Neural progenitor cell (in vitro differentiated cells): ENCODE measurements around the gene FHL3. TPM values are rescaled to one million over a fixed set of nuclear protein-coding genes. Genes with fewer than 3 reads are reported as not detected.

Source experiments
- DNase-seq: peaks from one replicate; pipeline ENCODE4 v3.0.0-alpha.2; 2016; ENCODE audit warnings: low spot score
- H2AFZ ChIP-seq: fragments of 200-600 bp; sonication (generic); replicated peaks from 2 replicates; pipeline ENCODE4 v1.6.1; 2016; ENCODE audit warnings: antibody characterized with exemption
- H3F3A ChIP-seq: fragments of 200-600 bp; sonication (generic); 2 replicates; pipeline ENCODE4 v1.6.1; 2016; ENCODE audit warnings: antibody characterized with exemption, low read depth
- H3K27ac ChIP-seq: fragments of 200-600 bp; sonication (generic); 2 replicates; pipeline ENCODE4 v1.5.1; 2016; ENCODE audit warnings: mild to moderate bottlenecking
- H3K27me3 ChIP-seq: fragments of 200-600 bp; sonication (generic); 2 replicates; pipeline ENCODE4 v1.6.1; 2016; ENCODE audit warnings: mild to moderate bottlenecking, moderate library complexity
- H3K36me3 ChIP-seq: fragments of 200-600 bp; sonication (generic); 2 replicates; pipeline ENCODE4 v1.5.1; 2016
- H3K4me1 ChIP-seq: fragments of 200-600 bp; sonication (generic); 2 replicates; pipeline ENCODE4 v1.6.1; 2016; ENCODE audit warnings: mixed run types
- H3K4me2 ChIP-seq: fragments of 200-600 bp; sonication (generic); 2 replicates; pipeline ENCODE4 v1.6.1; 2016
- H3K4me3 ChIP-seq: fragments of 200-600 bp; sonication (generic); 2 replicates; pipeline ENCODE4 v1.5.1; 2016
- H3K79me2 ChIP-seq: fragments of 200-600 bp; sonication (generic); 2 replicates; pipeline ENCODE4 v1.6.1; 2016; ENCODE audit warnings: low read depth
- H3K9ac ChIP-seq: fragments of 200-600 bp; sonication (generic); 2 replicates; pipeline ENCODE4 v1.6.1; 2016
- H3K9me3 ChIP-seq: fragments of 200-600 bp; sonication (generic); 2 replicates; pipeline ENCODE4 v1.5.1; 2016; ENCODE audit warnings: low read depth
- H4K20me1 ChIP-seq: fragments of 200-600 bp; sonication (generic); 2 replicates; pipeline ENCODE4 v1.6.1; 2016; ENCODE audit warnings: low read depth
- H3K27ac Mint-ChIP-seq: 3 replicates; pipeline ENCODE4 v1.8.0; 2021; ENCODE audit warnings: mixed read lengths
- H3K27me3 Mint-ChIP-seq: 2 replicates; pipeline ENCODE4 v1.8.0; 2022; ENCODE audit warnings: low read depth, mild to moderate bottlenecking, inconsistent platforms, moderate library complexity, mixed read lengths; ENCODE audit not compliant: insufficient read depth
- H3K36me3 Mint-ChIP-seq: 3 replicates; pipeline ENCODE4 v1.8.0; 2021; ENCODE audit warnings: mixed read lengths
- H3K4me1 Mint-ChIP-seq: 3 replicates; pipeline ENCODE4 v1.8.0; 2021; ENCODE audit warnings: mixed read lengths
- H3K4me3 Mint-ChIP-seq: 3 replicates; pipeline ENCODE4 v1.8.0; 2021; ENCODE audit warnings: mild to moderate bottlenecking, moderate library complexity, mixed read lengths
- H3K9me3 Mint-ChIP-seq: 3 replicates; pipeline ENCODE4 v1.8.0; 2020; ENCODE audit warnings: mixed read lengths
- EZH2 ChIP-seq: fragments of 200-600 bp; sonication (generic); IDR thresholded peaks from 2 replicates; pipeline ENCODE4 v1.6.1; 2017; ENCODE audit warnings: antibody characterized with exemption, mild to moderate bottlenecking, moderate library complexity
- EZH2phosphoT487 ChIP-seq: fragments of 200-600 bp; sonication (generic); IDR thresholded peaks from 2 replicates; pipeline ENCODE4 v1.6.1; 2017; ENCODE audit warnings: antibody characterized with exemption
- total RNA-seq: library from RNA; depleted of rRNA; stranded (reverse); fragments of >200 nt; gene quantifications from 2 replicates; pipeline ENCODE4 v1.2.3, GENCODE V29; 2015; ENCODE audit warnings: low replicate concordance
- TF ChIP-seq, protein P1 (sequence below): fragments of 200-600 bp; sonication (generic); IDR thresholded peaks from 2 replicates; pipeline ENCODE4 v1.5.1; 2017; ENCODE audit warnings: antibody characterized with exemption, mild to moderate bottlenecking

Gene FHL3
- total RNA-seq, 1 donor from 2014 or later, result 8.1 TPM

DNA sequence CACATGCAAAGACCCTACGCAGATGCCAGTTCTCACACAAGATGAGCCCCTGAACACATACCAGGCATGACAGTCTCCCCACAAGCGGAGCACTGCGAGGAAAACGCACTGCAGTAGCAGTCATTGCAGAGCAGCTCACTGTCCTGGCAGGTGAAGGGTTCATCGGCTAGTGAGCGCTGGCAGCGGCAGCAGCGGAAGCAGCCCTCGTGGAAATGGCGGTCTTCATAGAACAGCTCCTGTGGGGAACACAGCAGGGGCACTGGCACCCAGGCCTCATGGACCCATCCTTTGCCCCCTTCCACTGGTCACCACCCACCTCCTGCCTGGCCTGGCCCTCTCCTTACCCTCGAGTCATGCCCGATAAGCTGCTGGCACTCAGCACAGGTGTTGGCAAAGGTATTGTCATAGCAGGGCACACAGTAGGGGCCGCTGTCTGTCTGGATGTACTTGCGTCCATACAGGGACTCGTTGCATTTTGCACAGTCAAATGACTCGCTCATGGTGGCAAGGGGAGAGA, 6.3 kb downstream of the FHL3 start:
- H3K4me1 ChIP-seq, result peaks cover 29% of the 10 kb centered on the region
- H3K4me3 Mint-ChIP-seq, result peak overlapping the region; percentile 71
- H3K27me3 Mint-ChIP-seq, result peaks cover 4% of the 10 kb centered on the region
- TF ChIP-seq EZH2phosphoT487, result no peak
- TF ChIP-seq, protein P1, sequence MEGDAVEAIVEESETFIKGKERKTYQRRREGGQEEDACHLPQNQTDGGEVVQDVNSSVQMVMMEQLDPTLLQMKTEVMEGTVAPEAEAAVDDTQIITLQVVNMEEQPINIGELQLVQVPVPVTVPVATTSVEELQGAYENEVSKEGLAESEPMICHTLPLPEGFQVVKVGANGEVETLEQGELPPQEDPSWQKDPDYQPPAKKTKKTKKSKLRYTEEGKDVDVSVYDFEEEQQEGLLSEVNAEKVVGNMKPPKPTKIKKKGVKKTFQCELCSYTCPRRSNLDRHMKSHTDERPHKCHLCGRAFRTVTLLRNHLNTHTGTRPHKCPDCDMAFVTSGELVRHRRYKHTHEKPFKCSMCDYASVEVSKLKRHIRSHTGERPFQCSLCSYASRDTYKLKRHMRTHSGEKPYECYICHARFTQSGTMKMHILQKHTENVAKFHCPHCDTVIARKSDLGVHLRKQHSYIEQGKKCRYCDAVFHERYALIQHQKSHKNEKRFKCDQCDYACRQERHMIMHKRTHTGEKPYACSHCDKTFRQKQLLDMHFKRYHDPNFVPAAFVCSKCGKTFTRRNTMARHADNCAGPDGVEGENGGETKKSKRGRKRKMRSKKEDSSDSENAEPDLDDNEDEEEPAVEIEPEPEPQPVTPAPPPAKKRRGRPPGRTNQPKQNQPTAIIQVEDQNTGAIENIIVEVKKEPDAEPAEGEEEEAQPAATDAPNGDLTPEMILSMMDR, result no peak
- TF ChIP-seq EZH2, result no peak
- no peak overlapping the region for H2AFZ ChIP-seq
- no peak overlapping the region for H3K27ac ChIP-seq
- H3K36me3 Mint-ChIP-seq, result peaks cover 16% of the 10 kb centered on the region
- no peaks in the 10 kb centered on the region for H3K9me3 ChIP-seq
- no peak overlapping the region for H3K4me3 ChIP-seq
- H3K4me2 ChIP-seq, result no peak overlapping the region
- peaks cover 2% of the 10 kb centered on the region for H4K20me1 ChIP-seq
- no peaks in the 10 kb centered on the region for H3K9me3 Mint-ChIP-seq
- H3F3A ChIP-seq, result peaks cover 13% of the 10 kb centered on the region
- no peak for DNase-seq
- peak overlapping the region; percentile 93 for H3K27ac Mint-ChIP-seq
- peaks cover 43% of the 10 kb centered on the region for H3K4me1 Mint-ChIP-seq
- peaks cover 24% of the 10 kb centered on the region for H3K79me2 ChIP-seq
- H3K36me3 ChIP-seq, result no peaks in the 10 kb centered on the region
- no peak overlapping the region for H3K9ac ChIP-seq
- no peaks in the 10 kb centered on the region for H3K27me3 ChIP-seq

DNA sequence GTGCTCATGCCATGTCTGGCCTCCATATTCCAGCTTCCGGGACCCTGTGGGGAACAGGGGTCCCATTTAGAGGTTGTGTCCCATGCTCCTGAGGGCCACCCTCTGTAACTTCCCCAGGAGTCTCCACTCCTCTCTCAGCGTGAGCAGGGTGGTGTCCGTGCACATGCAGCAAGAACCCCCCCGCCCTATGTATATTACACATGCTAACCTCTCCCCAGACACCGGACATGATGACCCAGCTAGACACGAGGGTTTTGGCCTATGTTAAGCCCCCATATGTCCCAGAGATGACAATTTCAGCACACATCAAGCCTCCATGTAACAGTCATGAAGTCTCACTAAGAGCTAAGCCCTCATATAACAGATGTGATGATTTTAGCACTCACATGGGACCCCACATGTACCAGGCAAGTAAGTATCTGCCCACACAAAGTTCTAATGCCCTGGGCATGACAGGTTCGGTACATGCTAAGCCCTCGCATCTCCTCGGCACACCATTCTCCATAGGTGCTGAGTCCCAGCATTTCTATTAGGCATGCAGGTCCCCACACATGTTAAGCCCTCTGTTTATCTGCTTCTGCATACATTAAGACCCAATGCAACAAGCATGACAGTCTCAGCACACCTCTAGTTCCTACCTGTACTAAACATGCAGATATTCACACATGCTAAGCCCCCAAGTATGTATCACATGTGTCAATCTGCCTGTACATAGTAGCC, 7.1 kb downstream of the FHL3 start:
- no peak overlapping the region for H3K4me2 ChIP-seq
- H3F3A ChIP-seq, result peaks cover 13% of the 10 kb centered on the region
- no peaks in the 10 kb centered on the region for H4K20me1 ChIP-seq
- H2AFZ ChIP-seq, result no peak overlapping the region
- Mint-ChIP-seq H3K27me3 (peaks cover 4% of the 10 kb centered on the region), H3K4me3 (no peak overlapping the region), H3K36me3 (peaks cover 16% of the 10 kb centered on the region), H3K4me1 (peaks cover 36% of the 10 kb centered on the region), H3K27ac (no peak overlapping the region), H3K9me3 (no peaks in the 10 kb centered on the region)
- H3K27me3 ChIP-seq, result no peaks in the 10 kb centered on the region
- H3K79me2 ChIP-seq, result peaks cover 17% of the 10 kb centered on the region
- no peaks in the 10 kb centered on the region for H3K36me3 ChIP-seq
- H3K4me1 ChIP-seq, result peaks cover 22% of the 10 kb centered on the region
- no peak overlapping the region for H3K9ac ChIP-seq
- no peaks in the 10 kb centered on the region for H3K9me3 ChIP-seq
- TF ChIP-seq EZH2phosphoT487, result no peak
- TF ChIP-seq, protein P1, result no peak
- no peak for TF ChIP-seq EZH2
- no peak for DNase-seq
- H3K27ac ChIP-seq, result no peak overlapping the region
- no peak overlapping the region for H3K4me3 ChIP-seq

DNA sequence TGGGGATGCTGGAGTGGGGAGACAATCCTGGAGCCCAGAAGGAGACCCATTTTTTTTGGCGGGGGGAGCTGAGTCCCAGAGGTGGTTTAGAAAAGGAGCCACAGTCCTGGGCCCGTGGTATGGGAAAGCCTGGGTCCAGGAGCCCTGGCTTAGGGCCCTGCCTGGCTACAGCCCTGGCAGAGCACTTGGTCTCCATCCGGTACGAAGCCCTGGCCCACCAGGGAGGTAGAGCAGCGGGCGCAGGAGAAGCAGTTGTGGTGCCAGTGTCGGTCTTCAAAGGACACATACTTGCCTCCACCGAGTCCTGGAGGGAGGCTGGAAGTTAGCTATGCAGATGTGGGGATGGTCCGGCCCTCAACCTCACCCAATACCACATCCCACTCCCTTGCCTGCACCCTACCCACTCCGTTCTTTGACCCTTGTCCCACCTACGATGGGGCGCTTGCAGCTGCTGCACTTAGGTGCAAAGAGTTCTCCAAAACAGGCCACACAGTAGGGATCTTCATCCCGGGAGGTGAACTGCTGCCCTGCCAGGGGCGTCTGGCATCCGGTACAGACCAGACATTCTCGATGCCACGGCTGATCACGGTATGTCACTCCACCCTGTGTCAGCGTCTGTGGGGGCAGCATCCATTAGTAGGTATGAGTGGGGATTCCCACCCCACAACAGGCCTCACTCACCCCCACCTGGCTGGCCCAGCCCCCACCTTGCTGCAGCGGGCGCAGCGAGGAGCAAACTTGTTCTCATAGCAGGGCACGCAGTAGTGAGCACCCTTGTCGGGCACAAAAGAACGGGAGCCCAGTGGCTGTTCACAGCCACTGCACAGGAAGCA, 7.8 kb downstream of the FHL3 start:
- H3K9me3 Mint-ChIP-seq, result no peaks in the 10 kb centered on the region
- no peak overlapping the region for H2AFZ ChIP-seq
- no peak overlapping the region for H3K4me3 ChIP-seq
- H3K9me3 ChIP-seq, result no peaks in the 10 kb centered on the region
- peaks cover 4% of the 10 kb centered on the region for H3K27me3 Mint-ChIP-seq
- TF ChIP-seq EZH2 (no peak), EZH2phosphoT487 (no peak)
- TF ChIP-seq, protein P1, result no peak
- H3K79me2 ChIP-seq, result peaks cover 9% of the 10 kb centered on the region
- no peak overlapping the region for H3K27ac Mint-ChIP-seq
- DNase-seq, result no peak
- peaks cover 21% of the 10 kb centered on the region for H3K4me1 ChIP-seq
- no peaks in the 10 kb centered on the region for H3K36me3 ChIP-seq
- no peak overlapping the region for H3K4me2 ChIP-seq
- H3K27me3 ChIP-seq, result no peaks in the 10 kb centered on the region
- no peak overlapping the region for H3K4me3 Mint-ChIP-seq
- H3K4me1 Mint-ChIP-seq, result peaks cover 34% of the 10 kb centered on the region
- no peak overlapping the region for H3K9ac ChIP-seq
- H3K27ac ChIP-seq, result no peak overlapping the region
- no peaks in the 10 kb centered on the region for H4K20me1 ChIP-seq
- H3K36me3 Mint-ChIP-seq, result peaks cover 16% of the 10 kb centered on the region
- peaks cover 13% of the 10 kb centered on the region for H3F3A ChIP-seq
